ENCODE measurements around the gene LINC00305. TPM values are rescaled to one million over a fixed set of nuclear protein-coding genes. Genes with fewer than 3 reads are reported as not detected.
A peak's percentile ranks its signal among the peaks of the same experiment; 100 is the strongest.

The LINC00305 gene
- total RNA-seq, 1 experiment from 2014 or later: 5.1 TPM

DNA sequence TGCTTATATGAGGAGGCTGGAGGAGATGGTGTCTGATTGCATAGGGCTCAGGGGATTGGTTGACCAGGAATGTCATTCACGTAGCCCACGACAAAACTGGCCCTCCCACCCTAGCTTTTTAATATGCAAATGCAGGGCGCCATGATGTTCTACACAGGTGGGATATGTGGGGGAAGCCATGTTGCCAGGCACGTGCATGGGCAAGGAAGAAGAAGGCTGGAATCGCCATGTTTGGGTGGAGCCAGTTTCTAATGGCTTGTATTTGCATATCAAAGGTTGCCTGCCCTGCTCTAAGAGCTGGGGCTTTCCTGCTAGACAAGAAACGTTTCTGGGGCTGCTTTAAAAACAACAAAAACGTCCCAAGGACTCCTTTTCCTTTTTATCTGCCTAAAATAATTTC, 26.5 kb upstream of the LINC00305 start:
- Histone ChIP-seq H3K36me3 (ENCODE audit: insufficient read depth, low read length) (no peaks in the 10 kb centered on the region), H3K27ac (ENCODE audit: low read length) (no peak overlapping the region), H4K20me1 (ENCODE audit: insufficient read depth, low read depth, low read length) (no peaks in the 10 kb centered on the region)

DNA sequence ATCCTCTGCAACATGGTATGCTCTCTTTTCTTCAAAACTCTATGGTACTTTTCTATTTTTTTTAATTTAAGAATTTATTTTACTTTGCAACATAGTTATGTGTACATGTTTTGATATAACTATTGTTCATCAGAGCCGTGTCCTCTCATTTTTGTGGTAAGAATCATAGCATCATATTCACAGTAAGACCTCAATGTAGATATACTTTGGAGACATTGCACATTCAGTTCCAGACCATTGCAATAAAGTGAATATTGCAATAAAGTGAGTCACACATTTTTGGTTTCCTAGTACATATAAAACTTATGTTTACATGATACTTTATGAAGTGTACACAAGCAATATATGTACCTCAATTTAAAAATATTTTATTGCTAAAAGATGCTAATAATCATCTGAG, 22.7 kb upstream of the LINC00305 start:
- Histone ChIP-seq H2AFZ (ENCODE audit: low read length) (no peak overlapping the region), H3K9me3 (ENCODE audit: low read length) (no peaks in the 10 kb centered on the region), H3K4me3 (ENCODE audit: low read length) (no peak overlapping the region), H3K27ac (ENCODE audit: low read length) (no peak overlapping the region), H3K9ac (ENCODE audit: low read length) (no peak overlapping the region), H3K27me3 (ENCODE audit: low read length) (0 out of 2 replicates have a peak, but pooled peaks cover 3% of the 10 kb centered on the region), H3K36me3 (ENCODE audit: insufficient read depth, low read length) (no peaks in the 10 kb centered on the region), H3K9me2 (replicated peaks; ENCODE audit: insufficient read depth, low read length) (peaks cover 11% of the 10 kb centered on the region), H3K4me1 (ENCODE audit: low read length) (peaks cover 5% of the 10 kb centered on the region), H4K20me1 (ENCODE audit: insufficient read depth, low read depth, low read length) (no peaks in the 10 kb centered on the region), H3K79me2 (ENCODE audit: low read length) (no peaks in the 10 kb centered on the region), H3K4me2 (ENCODE audit: low read depth, low read length, poor library complexity, severe bottlenecking) (no peak overlapping the region)
- no peak for DNase-seq

More for the DNA sequence above, 26.5 kb upstream of the LINC00305 start:
- Histone ChIP-seq H3K27me3 (ENCODE audit: low read length) (0 out of 2 replicates have a peak, but pooled peaks cover 3% of the 10 kb centered on the region), H3K79me2 (ENCODE audit: low read length) (no peaks in the 10 kb centered on the region), H3K4me3 (ENCODE audit: low read length) (peak overlapping the region; percentile 18; the same call in 1 of the 2 replicates), H3K4me2 (ENCODE audit: low read depth, low read length, poor library complexity, severe bottlenecking) (no peak overlapping the region), H3K9me3 (ENCODE audit: low read length) (no peaks in the 10 kb centered on the region), H2AFZ (ENCODE audit: low read length) (no peak overlapping the region), H3K4me1 (ENCODE audit: low read length) (peaks cover 5% of the 10 kb centered on the region), H3K9ac (ENCODE audit: low read length) (no peak overlapping the region), H3K9me2 (replicated peaks; ENCODE audit: insufficient read depth, low read length) (peaks cover 11% of the 10 kb centered on the region)
- no peak for DNase-seq

DNA sequence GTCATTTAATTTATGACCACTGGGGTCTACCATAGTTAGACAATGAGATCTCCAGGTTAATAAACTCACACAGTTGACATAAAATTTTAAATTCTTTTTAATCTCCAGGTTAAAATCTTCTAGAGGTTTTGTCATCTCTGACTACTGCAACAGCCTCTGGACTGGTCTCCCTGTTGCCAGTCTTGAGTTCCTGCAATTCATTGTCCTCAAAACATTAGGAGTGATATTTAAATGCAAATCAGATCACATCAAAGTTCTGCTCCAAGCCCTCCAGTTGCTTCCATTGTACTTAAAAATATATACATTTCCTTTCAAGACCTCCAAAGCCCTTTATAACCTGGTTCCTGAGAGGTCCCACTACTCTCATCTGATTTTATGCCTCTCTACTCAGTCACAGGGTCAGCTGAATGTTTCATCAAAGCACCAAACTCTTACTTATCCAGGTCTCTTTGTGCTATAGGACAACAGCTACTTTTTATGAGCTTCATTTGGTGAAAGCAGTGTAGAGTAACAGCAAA, 18.6 kb upstream of the LINC00305 start:
- Histone ChIP-seq H3K36me3 (ENCODE audit: insufficient read depth, low read length) (no peaks in the 10 kb centered on the region), H3K79me2 (ENCODE audit: low read length) (no peaks in the 10 kb centered on the region), H3K9ac (ENCODE audit: low read length) (no peak overlapping the region), H3K4me1 (ENCODE audit: low read length) (no peaks in the 10 kb centered on the region), H3K27ac (ENCODE audit: low read length) (no peak overlapping the region), H3K9me3 (ENCODE audit: low read length) (no peaks in the 10 kb centered on the region), H3K27me3 (ENCODE audit: low read length) (no peaks in the 10 kb centered on the region), H2AFZ (ENCODE audit: low read length) (no peak overlapping the region), H3K9me2 (replicated peaks; ENCODE audit: insufficient read depth, low read length) (peaks cover 7% of the 10 kb centered on the region; the same call in 1 of the 2 replicates), H4K20me1 (ENCODE audit: insufficient read depth, low read depth, low read length) (no peaks in the 10 kb centered on the region), H3K4me3 (ENCODE audit: low read length) (no peak overlapping the region), H3K4me2 (ENCODE audit: low read depth, low read length, poor library complexity, severe bottlenecking) (no peak overlapping the region)
- no peak for DNase-seq

DNA sequence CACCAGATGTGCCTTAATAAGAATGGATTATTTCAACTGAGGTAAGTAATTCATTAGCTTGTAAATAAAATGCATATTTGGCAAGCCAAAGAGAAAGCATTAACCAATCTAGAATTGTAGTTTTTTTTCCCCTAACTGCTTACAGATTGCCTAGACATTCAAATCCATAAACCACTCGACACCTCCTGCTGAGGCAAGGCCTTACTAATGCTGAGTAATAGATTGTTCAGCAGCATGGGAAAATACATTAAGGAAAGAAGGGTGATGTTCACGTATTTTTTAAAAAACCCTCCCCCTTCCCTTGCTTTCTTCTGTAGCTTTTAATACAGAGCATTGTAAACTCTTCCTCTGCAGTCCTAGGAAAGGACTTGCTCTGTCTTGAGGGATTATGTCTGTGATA, 17.0 kb upstream of the LINC00305 start:
- no peak overlapping the region for H3K4me3 ChIP-seq (ENCODE audit: low read length)
- DNase-seq: no peak
- no peak overlapping the region for H2AFZ ChIP-seq (ENCODE audit: low read length)
- no peaks in the 10 kb centered on the region for H3K36me3 ChIP-seq (ENCODE audit: insufficient read depth, low read length)
- no peak overlapping the region for H3K4me2 ChIP-seq (ENCODE audit: low read depth, low read length, poor library complexity, severe bottlenecking)
- H3K4me1 ChIP-seq (ENCODE audit: low read length): no peaks in the 10 kb centered on the region
- no peak overlapping the region for H3K9ac ChIP-seq (ENCODE audit: low read length)
- no peaks in the 10 kb centered on the region for H4K20me1 ChIP-seq (ENCODE audit: insufficient read depth, low read depth, low read length)
- H3K27me3 ChIP-seq (ENCODE audit: low read length): no peaks in the 10 kb centered on the region
- H3K9me2 ChIP-seq (replicated peaks; ENCODE audit: insufficient read depth, low read length): 0 out of 2 replicates have a peak, but pooled peaks cover 4% of the 10 kb centered on the region
- no peaks in the 10 kb centered on the region for H3K9me3 ChIP-seq (ENCODE audit: low read length)
- H3K79me2 ChIP-seq (ENCODE audit: low read length): no peaks in the 10 kb centered on the region
- H3K27ac ChIP-seq (ENCODE audit: low read length): no peak overlapping the region

DNA sequence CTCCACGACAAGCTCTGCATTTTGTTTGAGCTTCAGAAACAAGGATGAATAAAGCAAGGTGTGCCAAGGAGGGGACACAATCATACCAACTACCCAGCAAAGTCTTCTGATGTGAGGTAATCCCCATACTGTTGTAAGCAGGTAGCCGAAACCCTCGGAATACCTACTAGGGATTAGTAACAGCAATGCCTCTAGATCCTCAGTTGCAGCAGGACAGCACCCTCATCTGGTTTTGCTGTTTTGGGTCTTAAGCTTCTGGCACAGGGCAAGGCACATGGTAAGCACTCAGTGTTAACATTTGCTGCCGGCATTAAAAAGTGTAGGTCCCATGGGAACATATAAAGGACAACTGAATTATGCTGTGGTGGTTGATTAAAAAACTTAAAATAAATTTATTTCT, 16.0 kb upstream of the LINC00305 start:
- H3K9ac ChIP-seq (ENCODE audit: low read length): no peak overlapping the region
- no peaks in the 10 kb centered on the region for H3K27me3 ChIP-seq (ENCODE audit: low read length)
- no peaks in the 10 kb centered on the region for H3K36me3 ChIP-seq (ENCODE audit: insufficient read depth, low read length)
- no peaks in the 10 kb centered on the region for H4K20me1 ChIP-seq (ENCODE audit: insufficient read depth, low read depth, low read length)
- no peak overlapping the region for H2AFZ ChIP-seq (ENCODE audit: low read length)
- no peaks in the 10 kb centered on the region for H3K9me3 ChIP-seq (ENCODE audit: low read length)
- no peak overlapping the region for H3K4me2 ChIP-seq (ENCODE audit: low read depth, low read length, poor library complexity, severe bottlenecking)
- no peaks in the 10 kb centered on the region for H3K9me2 ChIP-seq (replicated peaks; ENCODE audit: insufficient read depth, low read length)
- no peaks in the 10 kb centered on the region for H3K79me2 ChIP-seq (ENCODE audit: low read length)
- no peak overlapping the region for H3K4me3 ChIP-seq (ENCODE audit: low read length)
- no peak for DNase-seq
- no peak overlapping the region for H3K27ac ChIP-seq (ENCODE audit: low read length)
- H3K4me1 ChIP-seq (ENCODE audit: low read length): no peaks in the 10 kb centered on the region

DNA sequence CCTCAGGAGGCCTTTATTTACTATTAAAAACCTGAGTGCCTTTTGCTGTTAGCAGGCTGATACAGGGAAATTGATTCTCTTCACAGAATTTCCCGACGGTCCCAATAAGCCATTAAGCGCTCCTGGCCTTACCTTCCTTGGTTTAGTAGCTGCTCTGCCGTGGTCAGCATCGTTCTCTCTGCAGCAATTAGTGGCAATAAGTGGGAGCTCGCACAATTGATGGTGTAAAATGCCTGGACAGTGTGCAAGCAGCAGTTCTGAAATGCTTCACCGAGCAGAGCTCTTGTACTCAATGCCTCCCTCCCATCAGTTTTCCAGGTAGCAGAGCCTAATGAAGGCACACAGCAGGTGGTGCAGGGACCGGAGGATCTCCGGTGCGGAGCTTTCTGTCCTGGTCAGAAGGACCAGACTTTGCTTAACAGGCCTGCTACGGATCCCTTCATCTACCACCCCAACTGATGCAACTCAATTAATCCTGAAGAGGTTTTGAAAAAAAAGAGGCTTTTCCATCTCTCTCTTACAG, 1.1 kb upstream of the LINC00305 start:
- H3K27ac ChIP-seq (ENCODE audit: low read length): no peak overlapping the region
- no peaks in the 10 kb centered on the region for H4K20me1 ChIP-seq (ENCODE audit: insufficient read depth, low read depth, low read length)
- no peak for DNase-seq
- H3K9ac ChIP-seq (ENCODE audit: low read length): no peak overlapping the region
- H3K9me3 ChIP-seq (ENCODE audit: low read length): no peaks in the 10 kb centered on the region
- no peaks in the 10 kb centered on the region for H3K4me1 ChIP-seq (ENCODE audit: low read length)
- H3K27me3 ChIP-seq (ENCODE audit: low read length): no peaks in the 10 kb centered on the region
- H3K4me2 ChIP-seq (ENCODE audit: low read depth, low read length, poor library complexity, severe bottlenecking): no peak overlapping the region
- H2AFZ ChIP-seq (ENCODE audit: low read length): no peak overlapping the region
- H3K4me3 ChIP-seq (ENCODE audit: low read length): no peak overlapping the region
- H3K79me2 ChIP-seq (ENCODE audit: low read length): no peaks in the 10 kb centered on the region
- H3K9me2 ChIP-seq (replicated peaks; ENCODE audit: insufficient read depth, low read length): no peaks in the 10 kb centered on the region
- no peaks in the 10 kb centered on the region for H3K36me3 ChIP-seq (ENCODE audit: insufficient read depth, low read length)

DNA sequence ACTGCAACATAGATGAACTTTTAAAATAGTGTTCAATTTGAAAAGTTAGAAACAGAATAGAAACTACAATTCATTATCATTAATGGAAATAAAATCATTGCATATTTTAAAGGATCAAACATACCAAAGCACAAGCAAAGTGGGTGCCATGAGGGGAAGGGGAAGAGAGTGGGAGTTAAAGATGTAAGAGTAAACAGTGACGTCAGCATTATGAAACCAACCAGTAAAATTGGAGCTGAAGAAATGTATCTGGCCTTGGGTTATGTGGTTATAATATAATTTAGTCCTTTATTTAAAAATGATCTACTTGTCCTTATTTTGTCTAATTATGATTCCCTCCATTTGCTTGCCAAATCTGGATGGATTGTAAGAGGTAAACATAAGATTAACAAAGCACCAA, 6.0 kb downstream of the LINC00305 start:
- Histone ChIP-seq H3K27ac (ENCODE audit: low read length) (no peak overlapping the region), H3K36me3 (ENCODE audit: insufficient read depth, low read length) (no peaks in the 10 kb centered on the region), H3K27me3 (ENCODE audit: low read length) (no peaks in the 10 kb centered on the region), H3K9me2 (replicated peaks; ENCODE audit: insufficient read depth, low read length) (no peaks in the 10 kb centered on the region), H3K4me2 (ENCODE audit: low read depth, low read length, poor library complexity, severe bottlenecking) (no peak overlapping the region), H3K9ac (ENCODE audit: low read length) (no peak overlapping the region), H3K79me2 (ENCODE audit: low read length) (no peaks in the 10 kb centered on the region), H3K9me3 (ENCODE audit: low read length) (no peaks in the 10 kb centered on the region), H3K4me1 (ENCODE audit: low read length) (no peaks in the 10 kb centered on the region), H2AFZ (ENCODE audit: low read length) (no peak overlapping the region), H4K20me1 (ENCODE audit: insufficient read depth, low read depth, low read length) (no peaks in the 10 kb centered on the region), H3K4me3 (ENCODE audit: low read length) (no peak overlapping the region)
- no peak for DNase-seq

DNA sequence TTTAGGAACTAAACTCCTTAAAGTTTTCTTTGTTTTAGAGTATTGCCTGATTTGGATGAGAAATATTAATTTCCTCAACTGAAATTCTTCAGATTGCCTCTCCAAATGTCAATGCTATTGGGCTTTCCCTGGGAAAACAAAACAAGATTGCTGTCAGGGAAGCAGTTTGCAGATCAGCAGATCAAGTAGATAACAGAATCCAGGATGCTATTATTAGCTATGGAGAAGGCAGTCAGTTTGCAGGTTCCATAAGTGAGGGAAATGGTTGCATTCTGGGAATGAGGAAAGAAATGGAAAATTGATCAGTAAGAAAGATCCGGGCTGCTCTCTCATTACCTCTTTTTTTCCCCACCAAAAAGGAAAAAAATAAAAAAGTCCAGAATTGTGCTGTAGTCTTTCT, 11.0 kb downstream of the LINC00305 start:
- Histone ChIP-seq H3K79me2 (ENCODE audit: low read length) (no peaks in the 10 kb centered on the region), H3K4me3 (ENCODE audit: low read length) (no peak overlapping the region), H2AFZ (ENCODE audit: low read length) (no peak overlapping the region), H3K4me2 (ENCODE audit: low read depth, low read length, poor library complexity, severe bottlenecking) (no peak overlapping the region), H3K9me3 (ENCODE audit: low read length) (no peaks in the 10 kb centered on the region), H3K4me1 (ENCODE audit: low read length) (no peaks in the 10 kb centered on the region), H3K27ac (ENCODE audit: low read length) (no peak overlapping the region), H3K9me2 (replicated peaks; ENCODE audit: insufficient read depth, low read length) (no peaks in the 10 kb centered on the region), H4K20me1 (ENCODE audit: insufficient read depth, low read depth, low read length) (no peaks in the 10 kb centered on the region), H3K27me3 (ENCODE audit: low read length) (no peaks in the 10 kb centered on the region), H3K36me3 (ENCODE audit: insufficient read depth, low read length) (no peaks in the 10 kb centered on the region), H3K9ac (ENCODE audit: low read length) (no peak overlapping the region)
- DNase-seq: no peak

All from Karpas-422 (cell line).